ENCODE measurements around the gene PI4KB.

Gene PI4KB

DNA sequence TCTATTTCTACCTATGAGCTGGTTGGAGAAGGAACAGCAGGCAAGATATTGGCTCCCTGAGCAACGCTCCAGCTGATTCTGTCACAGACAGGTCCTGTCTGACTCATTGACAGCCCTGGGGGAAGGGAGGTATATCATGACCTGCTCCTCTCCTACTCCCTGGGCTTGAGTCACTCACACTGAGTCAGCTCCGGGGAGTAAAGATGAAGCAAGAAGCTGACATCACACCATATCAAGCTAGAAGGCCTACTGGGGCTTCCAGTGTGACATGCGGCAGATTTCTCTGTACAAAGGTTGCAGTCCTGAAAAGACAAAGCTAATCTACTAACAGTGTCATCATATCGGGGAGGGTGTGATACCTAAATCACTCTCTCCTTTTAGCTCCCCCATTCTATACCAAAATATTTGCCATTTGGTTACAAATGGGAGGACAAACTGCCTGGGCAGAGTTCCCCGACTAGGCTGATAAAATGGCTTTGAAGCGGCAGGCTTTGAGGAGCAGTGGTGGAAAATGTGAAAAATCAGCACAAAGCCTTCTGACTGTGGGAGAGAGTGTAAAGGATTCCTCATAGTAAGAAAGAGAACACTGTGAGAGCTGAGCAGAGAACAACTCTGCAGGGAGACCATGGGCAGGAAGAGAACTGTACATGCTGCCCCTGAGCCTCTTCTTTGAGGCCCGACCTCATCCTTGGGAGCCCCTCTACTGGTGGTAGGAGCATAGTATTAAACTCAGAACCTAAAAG is 15.5 kb downstream of the PI4KB start:
- DNase-seq (ENCODE audit: low spot score) = peak; percentile 68

DNA sequence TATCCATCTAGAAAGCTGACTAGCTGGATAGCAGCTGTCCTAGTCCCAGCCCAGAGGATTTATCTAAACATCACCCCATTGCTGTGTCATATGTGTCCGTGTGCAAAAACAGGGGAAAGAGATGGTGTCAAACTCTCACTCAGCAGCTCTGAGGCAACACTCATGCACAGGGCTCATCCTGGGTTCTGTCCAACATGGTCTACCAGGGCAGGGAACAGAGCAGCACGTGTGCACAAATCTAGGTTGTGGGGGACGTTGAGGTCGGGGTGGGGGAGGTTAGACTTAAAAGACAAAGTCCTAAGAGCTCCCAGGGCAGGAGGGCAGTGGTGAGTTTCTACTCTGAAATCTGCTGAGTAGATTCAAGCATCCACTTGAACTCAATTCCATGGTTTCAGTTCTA is 16.2 kb downstream of the PI4KB start:
- no peak for DNase-seq (ENCODE audit: low spot score)

DNA sequence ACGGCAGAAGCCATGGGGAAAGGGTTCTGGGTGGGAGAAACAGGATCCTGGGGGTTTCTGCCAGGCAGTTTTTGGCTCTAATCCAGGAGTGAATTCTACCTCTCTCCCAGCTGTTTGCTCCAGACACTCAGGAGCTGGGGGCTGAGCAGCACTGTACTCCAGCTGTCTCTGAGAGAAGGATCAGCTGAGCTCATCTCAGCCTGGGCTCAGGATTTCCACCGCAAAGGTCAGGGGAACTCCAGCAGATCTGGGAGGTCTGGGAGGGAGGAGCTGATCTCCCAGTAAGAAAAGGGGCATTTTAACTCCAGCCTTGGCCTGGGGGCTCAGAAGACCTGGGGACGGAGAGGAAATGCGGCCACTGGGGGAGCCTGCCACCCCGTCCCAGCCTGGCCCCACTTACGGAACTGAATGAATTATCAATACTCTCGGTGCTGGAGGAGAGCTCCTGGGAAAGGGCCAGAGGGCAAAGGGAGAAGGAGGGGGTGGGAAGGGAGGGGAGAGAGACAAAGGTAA is 17.3 kb downstream of the PI4KB start:
- no peak for DNase-seq (ENCODE audit: low spot score)

DNA sequence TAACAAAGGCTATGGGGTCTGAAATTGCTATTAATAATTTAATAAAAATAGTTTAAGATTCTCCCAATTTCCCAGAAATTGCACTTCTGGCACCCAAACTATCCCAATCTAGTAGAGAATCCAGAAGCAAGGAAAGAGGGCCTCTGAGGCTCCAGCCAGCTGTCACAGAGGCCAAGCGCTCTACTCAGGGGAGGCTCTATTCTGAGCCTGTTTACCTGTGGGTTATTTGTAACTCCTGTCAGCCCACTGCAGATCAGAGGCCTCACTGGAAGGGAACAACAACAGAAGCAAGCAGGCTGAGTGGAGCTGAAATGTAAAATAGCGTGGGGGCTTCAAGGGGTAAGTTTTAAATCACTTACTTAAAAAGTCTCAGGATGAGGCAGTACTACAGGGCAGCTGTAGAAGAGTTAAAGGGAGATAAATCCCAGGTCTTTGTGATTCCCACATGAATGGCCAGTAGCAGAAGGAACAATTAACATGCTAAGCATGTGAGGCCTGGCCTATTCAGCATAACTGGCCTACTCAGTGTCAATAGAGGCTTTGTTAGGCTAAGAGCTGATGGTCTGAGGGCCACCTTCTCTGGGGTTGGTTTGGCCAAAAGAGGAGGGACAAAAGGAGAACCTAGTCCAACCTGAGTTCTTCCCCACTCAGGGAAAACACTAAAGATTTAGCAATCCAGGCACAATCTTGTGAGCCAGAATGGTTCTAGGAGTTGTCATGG is 32.3 kb downstream of the PI4KB start:
- no peak for DNase-seq (ENCODE audit: low spot score)

DNA sequence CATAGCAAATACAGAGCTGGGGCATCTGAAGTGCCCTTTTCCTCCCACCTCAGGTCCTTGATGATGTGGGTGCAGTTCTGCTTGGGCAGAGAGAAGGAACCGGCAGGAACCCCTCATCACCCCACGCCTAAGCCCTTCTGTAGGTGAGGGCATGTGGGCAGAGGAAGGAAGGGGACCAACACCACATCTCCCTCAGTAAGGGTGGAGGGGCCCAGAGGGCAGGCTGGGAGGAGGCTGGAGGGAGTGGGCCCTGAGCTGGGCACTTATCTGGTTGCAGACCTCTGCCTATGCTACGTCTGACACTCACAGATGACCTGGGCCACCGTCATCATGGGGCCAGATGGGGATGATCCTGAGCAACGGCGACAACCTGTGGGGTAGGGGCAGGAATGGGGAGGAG is 34.1 kb downstream of the PI4KB start:
- no peak for DNase-seq (ENCODE audit: low spot score)

DNA sequence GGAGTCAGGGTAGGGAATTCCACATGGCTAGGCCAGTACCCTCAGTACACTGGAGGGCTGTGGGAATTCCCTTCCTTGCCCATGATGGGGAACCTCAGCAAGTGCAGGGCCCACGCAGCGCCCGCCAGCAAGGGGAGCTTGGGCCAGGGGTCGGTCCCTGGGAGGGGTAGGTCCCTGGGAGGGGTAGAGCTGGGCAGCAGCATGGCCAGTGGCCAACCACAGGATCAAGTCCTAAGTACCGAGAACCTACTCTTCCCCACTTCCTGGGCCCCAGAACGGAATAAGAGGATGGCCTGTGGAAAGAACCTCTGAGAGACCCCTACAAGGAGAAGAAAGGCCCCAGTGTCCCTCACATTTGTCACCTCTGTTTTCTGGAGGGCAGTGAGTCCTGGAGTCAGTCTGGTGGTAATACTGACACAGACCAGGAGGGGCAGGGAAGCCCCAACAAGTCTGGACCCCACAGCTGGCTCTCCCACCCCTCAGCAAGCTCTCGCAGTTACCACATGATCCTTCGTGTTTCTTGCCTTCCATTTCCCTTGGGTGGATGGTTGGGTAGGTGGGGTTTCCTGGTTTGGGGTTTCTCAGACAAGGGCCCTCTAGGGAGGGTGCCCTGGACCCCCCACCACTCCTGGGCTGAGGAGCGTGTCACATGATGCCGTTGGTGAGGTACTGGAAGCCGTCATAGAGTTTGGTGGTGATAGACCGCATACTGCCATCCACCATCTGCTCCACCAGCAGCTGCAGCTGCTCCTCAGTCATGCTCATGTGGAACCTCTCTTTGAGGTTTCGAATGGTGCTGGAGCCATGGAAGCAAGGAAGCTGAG is 34.8 kb downstream of the PI4KB start:
- DNase-seq (ENCODE audit: low spot score) = no peak

DNA sequence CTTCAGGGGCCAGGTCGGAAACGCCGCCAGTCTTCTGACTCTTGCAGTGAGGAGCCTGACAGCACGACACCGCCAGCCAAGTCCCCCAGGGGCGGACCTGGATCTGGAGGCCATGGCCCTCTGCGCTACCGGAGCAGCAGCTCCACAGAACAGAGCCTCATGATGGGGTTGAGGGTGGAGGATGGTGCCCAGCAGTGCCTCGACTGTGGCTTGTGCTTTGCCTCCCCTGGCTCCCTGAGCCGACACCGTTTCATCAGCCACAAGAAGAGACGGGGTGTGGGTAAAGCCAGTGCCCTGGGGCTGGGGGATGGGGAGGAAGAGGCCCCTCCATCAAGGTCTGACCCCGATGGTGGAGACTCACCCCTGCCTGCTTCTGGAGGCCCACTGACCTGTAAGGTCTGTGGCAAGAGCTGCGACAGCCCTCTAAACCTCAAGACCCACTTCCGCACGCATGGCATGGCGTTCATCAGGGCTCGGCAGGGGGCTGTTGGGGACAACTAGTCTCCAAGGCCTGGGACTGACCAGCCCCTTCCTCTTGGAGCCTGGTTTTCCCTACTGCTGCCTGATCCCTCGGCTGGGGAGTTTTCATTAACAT is 36.4 kb downstream of the PI4KB start:
- no peak for DNase-seq (ENCODE audit: low spot score)

DNA sequence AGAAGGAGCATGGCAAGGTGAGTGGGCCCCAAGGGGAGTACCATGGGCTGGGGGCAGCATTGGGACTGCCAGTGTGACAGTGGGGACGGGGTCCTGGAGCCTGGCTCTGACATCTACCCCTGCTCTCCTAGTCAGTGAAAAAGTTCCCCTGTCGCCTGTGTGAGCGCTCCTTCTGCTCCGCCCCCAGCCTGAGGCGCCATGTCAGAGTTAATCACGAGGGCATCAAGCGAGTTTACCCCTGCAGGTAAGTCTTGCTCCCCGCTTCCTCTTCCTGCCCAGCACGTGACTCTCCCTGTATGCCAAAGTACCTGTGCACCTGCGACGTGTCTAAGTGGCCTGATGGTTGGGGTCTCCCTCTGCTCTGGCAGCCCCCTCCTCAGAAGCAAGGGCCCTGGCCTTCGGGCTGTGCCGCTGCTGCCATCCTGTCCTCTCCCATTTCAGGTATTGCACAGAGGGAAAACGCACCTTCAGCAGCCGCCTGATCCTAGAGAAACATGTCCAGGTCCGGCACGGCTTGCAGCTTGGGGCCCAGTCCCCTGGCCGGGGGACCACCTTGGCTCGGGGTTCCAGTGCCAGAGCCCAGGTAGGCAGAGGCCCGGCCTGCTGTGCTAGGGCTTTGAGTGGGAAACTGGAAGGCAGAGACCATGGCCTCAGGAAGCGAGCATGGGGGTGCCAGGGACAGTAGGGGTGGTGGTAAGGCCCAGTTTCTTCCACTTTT is 37.1 kb downstream of the PI4KB start:
- DNase-seq (ENCODE audit: low spot score) = no peak

DNA sequence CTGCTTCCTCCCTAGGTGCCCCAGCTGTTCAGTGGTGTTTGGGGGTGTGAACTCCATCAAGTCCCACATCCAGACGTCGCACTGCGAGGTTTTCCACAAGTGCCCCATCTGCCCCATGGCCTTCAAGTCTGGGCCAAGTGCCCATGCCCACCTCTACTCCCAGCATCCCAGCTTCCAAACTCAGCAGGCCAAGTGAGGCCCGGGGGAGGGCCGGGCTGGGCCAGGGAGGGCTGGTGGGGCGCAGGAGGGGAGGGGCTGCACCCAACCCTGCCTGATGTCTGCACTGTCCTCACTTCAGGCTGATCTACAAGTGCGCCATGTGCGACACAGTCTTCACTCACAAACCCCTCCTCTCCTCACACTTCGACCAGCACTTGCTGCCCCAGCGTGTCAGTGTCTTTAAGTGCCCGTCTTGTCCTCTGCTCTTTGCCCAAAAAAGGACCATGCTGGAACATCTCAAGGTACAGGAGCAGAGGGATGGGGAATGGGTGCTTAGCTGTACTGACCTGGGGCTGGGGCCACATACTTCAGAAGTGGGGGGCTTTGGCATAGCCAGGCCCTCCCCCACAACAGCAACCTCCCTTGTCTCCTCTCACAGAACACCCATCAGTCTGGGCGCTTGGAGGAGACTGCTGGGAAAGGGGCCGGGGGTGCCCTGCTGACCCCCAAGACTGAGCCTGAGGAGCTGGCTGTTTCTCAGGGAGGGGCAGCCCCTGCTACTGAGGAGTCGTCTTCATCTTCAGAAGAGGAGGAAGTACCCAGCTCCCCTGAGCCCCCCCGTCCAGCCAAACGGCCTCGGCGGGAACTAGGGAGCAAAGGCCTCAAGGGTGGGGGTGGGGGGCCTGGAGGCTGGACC is 37.9 kb downstream of the PI4KB start:
- no peak for DNase-seq (ENCODE audit: low spot score)

DNA sequence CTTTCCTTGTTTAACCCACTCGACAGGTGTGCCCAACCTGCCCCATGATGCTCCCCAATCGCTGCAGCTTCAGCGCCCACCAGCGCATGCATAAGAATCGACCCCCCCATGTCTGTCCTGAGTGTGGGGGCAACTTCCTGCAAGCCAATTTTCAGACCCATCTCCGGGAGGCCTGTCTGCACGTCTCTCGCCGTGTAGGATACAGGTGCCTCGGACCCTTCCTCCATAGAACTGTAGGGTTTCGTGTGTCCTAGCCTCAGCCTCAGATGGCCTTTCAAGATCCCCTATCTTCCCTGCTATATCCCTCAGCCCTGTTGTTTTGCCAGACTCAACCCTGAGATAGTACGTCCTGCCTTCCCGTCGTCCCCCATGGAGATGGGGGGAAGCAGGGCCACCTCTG is 38.7 kb downstream of the PI4KB start:
- no peak for DNase-seq (ENCODE audit: low spot score)

DNA sequence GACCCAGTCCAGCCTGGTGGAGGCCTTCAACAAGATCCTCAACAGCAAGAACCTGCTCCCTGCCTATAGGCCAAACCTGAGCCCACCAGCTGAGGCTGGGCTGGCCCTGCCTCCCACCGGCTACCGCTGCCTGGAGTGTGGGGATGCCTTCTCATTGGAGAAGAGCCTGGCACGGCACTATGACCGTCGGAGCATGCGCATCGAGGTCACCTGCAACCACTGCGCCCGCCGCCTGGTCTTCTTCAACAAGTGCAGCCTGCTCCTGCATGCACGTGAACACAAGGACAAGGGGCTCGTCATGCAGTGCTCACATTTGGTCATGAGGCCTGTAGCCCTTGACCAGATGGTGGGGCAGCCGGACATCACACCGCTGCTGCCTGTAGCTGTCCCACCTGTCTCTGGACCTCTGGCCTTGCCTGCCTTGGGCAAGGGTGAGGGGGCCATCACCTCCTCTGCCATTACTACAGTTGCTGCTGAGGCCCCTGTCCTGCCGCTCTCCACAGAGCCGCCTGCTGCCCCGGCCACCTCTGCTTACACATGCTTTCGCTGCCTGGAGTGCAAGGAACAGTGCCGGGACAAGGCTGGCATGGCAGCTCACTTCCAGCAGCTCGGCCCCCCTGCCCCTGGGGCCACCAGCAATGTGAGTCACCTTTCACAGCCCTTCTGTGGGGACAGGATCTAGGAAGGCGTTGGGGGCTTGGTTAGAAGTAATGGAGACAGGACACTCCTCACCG is 39.3 kb downstream of the PI4KB start:
- DNase-seq (ENCODE audit: low spot score) = no peak

DNA sequence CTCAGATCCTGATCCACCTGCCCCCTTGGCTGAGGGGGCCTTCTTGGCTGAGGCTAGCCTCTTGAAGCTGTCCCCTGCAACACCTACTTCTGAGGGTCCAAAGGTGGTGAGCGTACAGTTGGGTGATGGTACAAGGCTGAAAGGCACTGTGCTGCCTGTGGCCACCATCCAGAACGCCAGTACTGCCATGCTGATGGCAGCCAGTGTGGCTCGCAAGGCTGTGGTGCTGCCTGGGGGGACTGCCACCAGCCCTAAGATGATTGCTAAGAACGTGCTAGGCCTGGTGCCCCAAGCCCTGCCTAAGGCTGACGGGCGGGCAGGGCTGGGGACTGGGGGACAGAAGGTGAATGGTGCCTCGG is 39.9 kb downstream of the PI4KB start:
- DNase-seq (ENCODE audit: low spot score) = no peak

DNA sequence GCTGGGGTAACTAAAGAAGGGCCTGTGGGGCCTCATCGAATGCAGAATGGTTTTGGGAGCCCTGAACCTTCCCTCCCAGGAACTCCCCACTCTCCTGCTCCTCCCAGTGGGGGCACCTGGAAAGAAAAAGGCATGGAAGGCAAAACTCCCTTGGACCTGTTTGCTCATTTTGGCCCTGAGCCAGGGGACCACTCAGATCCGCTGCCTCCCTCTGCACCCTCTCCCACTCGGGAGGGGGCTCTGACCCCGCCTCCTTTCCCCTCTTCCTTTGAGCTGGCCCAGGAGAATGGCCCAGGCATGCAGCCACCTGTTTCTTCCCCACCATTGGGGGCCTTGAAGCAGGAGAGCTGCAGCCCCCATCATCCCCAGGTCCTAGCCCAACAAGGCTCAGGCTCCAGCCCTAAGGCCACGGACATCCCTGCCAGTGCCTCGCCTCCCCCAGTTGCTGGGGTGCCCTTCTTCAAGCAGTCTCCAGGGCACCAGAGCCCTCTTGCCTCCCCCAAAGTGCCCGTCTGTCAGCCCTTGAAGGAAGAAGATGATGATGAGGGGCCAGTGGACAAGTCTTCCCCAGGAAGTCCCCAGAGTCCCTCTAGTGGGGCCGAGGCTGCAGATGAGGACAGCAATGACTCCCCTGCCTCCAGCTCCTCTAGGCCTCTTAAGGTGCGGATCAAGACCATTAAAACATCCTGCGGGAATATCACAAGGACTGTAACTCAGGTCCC is 40.4 kb downstream of the PI4KB start:
- DNase-seq (ENCODE audit: low spot score) = no peak

DNA sequence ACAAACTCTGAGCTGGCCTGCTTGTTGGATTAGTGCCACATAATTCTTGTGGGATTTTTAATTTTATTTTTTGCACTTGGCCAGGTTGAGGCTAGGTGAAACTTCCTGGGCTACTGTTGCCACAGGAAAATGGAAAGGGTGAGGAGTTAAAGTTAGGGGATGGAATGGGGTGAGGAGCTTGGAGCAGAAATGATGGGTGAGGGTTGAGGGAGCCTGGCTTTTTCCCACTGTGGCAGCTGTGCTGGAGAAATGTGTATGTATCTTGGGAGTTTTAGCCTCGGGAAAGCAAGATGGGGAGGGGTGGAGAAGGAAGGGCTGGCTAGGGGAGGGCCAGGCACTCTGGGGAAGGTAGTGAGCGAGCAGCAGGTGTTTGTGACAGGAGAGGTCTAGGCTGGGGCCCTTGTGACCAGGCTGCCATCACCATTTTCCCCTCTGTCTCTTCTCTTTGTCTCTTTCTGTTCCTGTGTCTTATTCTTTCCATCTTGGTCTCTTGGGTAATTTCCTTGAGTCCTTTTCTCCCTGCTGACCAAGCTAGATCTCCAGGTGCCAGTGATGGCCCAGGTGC is 43.1 kb downstream of the PI4KB start:
- no peak for DNase-seq (ENCODE audit: low spot score)

DNA sequence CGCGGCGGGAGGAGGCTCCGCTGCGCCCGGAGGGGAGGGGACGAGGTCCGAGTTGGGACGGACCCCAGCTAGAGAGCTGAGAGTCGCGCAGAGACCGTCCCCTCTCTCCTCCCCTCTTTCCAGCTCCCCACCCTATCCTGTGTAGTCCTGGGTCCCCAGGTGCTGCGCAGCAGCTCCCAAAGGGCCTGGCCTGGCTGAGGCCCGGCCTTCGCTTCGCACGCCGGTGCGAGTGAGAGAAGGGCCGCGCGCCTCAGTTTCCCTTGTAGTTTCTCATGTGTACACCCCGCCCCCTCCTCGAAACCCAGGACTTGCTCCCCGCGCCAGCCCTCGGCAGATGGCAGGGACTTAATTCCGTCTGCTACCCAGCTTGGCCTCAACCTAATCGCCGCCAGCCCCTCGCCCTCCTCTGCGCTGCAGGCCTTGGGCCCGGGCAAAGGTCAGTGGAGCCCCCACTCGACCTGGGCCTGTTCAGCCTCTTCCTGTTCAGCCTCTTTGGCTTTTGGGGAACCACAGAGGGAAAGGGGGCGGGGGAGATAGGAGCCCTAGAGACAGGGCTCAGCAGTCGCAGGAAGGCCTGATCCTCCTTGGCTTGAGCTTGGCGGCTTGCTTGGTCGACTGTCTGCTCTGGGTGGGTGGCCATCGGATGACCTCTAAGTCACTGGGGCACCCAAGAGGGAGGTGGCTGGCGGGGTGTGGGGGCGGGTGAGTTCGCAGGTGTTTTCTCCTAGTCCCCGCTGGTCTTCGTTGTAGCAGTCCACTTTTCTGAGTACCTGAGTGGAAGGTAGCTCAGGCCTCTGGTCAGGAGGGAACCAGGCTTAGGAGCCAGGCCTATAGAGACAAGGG is 44.1 kb downstream of the PI4KB start:
- peak; percentile 55 for DNase-seq (ENCODE audit: low spot score)

DNA sequence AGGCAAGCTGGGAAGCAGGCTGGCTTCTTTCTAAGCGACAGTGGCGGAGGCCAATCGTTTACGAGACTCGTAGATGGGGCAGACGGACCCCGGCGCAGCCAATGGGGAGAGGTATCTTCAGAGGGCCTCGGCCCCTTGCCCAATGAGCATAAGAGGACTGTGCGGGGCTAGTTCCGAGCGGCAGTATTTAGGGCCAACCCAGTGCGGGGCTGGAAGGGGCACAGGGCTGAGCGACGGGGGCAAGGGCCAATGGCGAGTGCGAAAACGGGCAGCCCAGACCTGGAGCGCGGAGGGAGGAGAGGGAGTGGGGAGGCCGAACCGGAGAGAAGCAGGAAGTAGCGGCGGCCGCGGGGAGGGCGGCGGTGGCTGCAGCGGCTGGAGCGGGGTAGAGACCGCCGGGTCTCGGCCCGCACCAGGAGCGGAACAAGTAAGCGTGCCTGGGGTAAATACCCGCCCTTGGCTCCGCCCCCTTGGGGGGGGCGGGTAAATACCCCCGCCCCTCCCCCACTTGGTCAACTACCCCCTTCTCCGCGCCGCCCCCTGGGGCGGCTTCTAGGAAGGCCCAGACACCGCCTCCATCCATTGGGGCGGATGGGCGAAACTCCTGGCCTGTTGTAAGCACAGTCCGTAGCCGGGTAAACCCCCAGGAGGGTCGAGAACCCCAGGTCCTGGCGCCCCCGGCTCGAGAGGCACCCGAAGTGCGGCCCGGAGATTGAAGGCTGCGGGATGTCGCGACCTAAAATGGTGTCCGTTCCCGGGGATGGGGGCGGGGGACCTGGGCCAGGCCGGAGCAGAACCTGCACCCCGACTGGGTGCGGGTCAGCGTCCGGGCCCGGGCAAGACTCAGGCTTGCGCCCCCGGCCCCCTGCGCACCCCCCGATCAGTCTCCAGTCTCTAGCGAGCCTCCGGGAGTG is 45.0 kb downstream of the PI4KB start, which contains the start of gene ZNF687:
Gene ZNF687, plus strand, starts transcription at position 331 of the 914 bp plus-strand sequence. CDS start 3,993 bp downstream, outside the sequence.
- peak; percentile 99 for DNase-seq (ENCODE audit: low spot score)
